SK-N-SH treated with all-trans-retinoic acid at 6 μM for 48 hours (cell line): ENCODE data around the gene DTX4.

Experiments
- GLIS3 ChIP-seq: fragments of 250-450 bp; sonication (Bioruptor Pico); IDR thresholded peaks from 2 replicates; pipeline ENCODE4 v1.5.0; 2020; ENCODE audit warnings: mild to moderate bottlenecking, moderate library complexity
- RARB ChIP-seq: fragments of 250-450 bp; sonication (Bioruptor Pico); IDR thresholded peaks from 2 replicates; pipeline ENCODE4 v1.8.0; 2021; ENCODE audit warnings: mild to moderate bottlenecking, moderate library complexity
- TOX ChIP-seq: fragments of 250-450 bp; sonication (Bioruptor Pico); IDR thresholded peaks from 2 replicates; pipeline ENCODE4 v1.8.0; 2021; ENCODE audit warnings: mild to moderate bottlenecking, moderate library complexity, borderline replicate concordance
- TF ChIP-seq, protein P1 (sequence below): fragments of 250-450 bp; sonication (Bioruptor Pico); IDR thresholded peaks from 2 replicates; pipeline ENCODE4 v1.8.0; 2020; ENCODE audit warnings: mild to moderate bottlenecking, moderate library complexity, borderline replicate concordance

DNA sequence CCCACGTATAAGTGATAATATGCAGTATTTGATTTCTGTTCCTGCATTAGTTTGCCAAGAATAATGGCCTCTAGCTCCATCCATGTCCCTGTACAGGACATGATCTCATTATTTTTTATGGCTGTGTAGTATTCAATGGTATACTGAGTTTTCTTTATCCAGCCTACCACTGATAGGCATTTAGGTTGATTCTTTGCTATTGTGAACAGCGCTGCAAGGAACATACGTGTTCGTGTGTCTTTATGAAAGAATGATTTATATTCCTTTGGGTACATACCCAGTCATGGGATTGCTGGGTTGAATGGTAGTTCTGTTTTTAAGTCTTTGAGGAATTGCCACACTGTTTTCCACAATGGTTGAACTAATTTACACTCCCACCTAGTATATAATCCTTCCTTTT lies 30.7 kb upstream of the DTX4 start:
- TF ChIP-seq TOX (CRISPR knock-in tag) = no peak
- TF ChIP-seq RARB (CRISPR knock-in tag) = no peak
- no peak for TF ChIP-seq GLIS3 (CRISPR knock-in tag)
- TF ChIP-seq, protein P1, sequence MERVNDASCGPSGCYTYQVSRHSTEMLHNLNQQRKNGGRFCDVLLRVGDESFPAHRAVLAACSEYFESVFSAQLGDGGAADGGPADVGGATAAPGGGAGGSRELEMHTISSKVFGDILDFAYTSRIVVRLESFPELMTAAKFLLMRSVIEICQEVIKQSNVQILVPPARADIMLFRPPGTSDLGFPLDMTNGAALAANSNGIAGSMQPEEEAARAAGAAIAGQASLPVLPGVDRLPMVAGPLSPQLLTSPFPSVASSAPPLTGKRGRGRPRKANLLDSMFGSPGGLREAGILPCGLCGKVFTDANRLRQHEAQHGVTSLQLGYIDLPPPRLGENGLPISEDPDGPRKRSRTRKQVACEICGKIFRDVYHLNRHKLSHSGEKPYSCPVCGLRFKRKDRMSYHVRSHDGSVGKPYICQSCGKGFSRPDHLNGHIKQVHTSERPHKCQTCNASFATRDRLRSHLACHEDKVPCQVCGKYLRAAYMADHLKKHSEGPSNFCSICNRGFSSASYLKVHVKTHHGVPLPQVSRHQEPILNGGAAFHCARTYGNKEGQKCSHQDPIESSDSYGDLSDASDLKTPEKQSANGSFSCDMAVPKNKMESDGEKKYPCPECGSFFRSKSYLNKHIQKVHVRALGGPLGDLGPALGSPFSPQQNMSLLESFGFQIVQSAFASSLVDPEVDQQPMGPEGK (CRISPR knock-in tag) = no peak
